Psoas muscle (tissue), 8 donors: ENCODE results near the gene CDH26. TPM values are rescaled to one million over a fixed set of nuclear protein-coding genes. Genes with fewer than 3 reads are reported as not detected.

ENCODE experiments used
- ATAC-seq, 4 donors: fragments of 200-7000 bp; cut with Tn5 transposase; one replicate each; pipeline ENCODE4 v1.9.1; 2020; ENCODE audit warnings: moderate library complexity in 3 of 4, mild to moderate bottlenecking in 2 of 4
- DNase-seq, 2 donors: peaks; one replicate each; pipeline ENCODE4 v3.0.0-alpha.2; 2020
- H3K27ac ChIP-seq: fragments of 200-600 bp; one replicate; pipeline ENCODE4 v1.8.0; 2022
- H3K27me3 ChIP-seq, 3 donors: fragments of 200-600 bp in 1 of 3; one replicate each; pipeline versions ENCODE4 v1.6.1 to v1.8.0; 2013 to 2022; ENCODE audit warnings: low read length in 2 of 3, mild to moderate bottlenecking in 2 of 3, moderate library complexity in 1 of 3; ENCODE audit not compliant: insufficient read depth in 3 of 3
- H3K36me3 ChIP-seq, 2 donors: fragments of 200-600 bp in 1 of 2; one replicate each; pipeline versions ENCODE4 v1.6.1 to v1.8.0; 2013 to 2022; ENCODE audit warnings: low read depth in 1 of 2, mild to moderate bottlenecking in 1 of 2, moderate library complexity in 1 of 2; ENCODE audit not compliant: insufficient read depth in 1 of 2
- H3K4me1 ChIP-seq: fragments of 200-600 bp; one replicate; pipeline ENCODE4 v1.8.0; 2022
- H3K4me3 ChIP-seq: fragments of 200-600 bp; one replicate; pipeline ENCODE4 v1.8.0; 2022; ENCODE audit warnings: mild to moderate bottlenecking
- H3K9me3 ChIP-seq: fragments of 200-600 bp; one replicate; pipeline ENCODE4 v1.8.0; 2022
- CTCF ChIP-seq: fragments of 200-600 bp; IDR thresholded peaks from one replicate; pipeline ENCODE4 v1.8.0; 2022; ENCODE audit warnings: antibody characterized with exemption
- WGBS, 3 donors: extraction: QIAGEN DNeasy Blood & Tissue Kit; methylation state at CpG; one replicate each; pipeline versions ENCODE4 v1.1.6 to v1.1.7; 2013; 5-methylcytosine and 5-hydroxymethylcytosine counted together
- intact Hi-C, 2 donors: fragments of 100-400 bp; cut with DNase I; formaldehyde crosslinking; loops; one replicate each; pipeline versions ENCODE4 v1.11.0 to v1.14.2; 2022
- polyA plus RNA-seq, 3 donors: library from polyadenylated mRNA; stranded (reverse); fragments of 200-250 nt; gene quantifications; one replicate each; pipeline ENCODE4 v1.2.3, GENCODE V29; 2013
- total RNA-seq, 4 donors: library from RNA; stranded (reverse); fragmentation: NEBNext Ultra II Directional in 2 of 4; extraction: Animal tissue kit (Norgen Biotek cat#: 25700) in 2 of 4; gene quantifications; one replicate each; pipeline versions ENCODE4 v1.2.1 to v1.2.4, GENCODE V29; 2021 to 2023
- donor health status: healthy with polysubstance abuse.
- donor health status: DM: no; HTN: no; CAD: no; lungs with moderate emphysema.
- donor health status: Bipolar disorder and iron deficiency.
- donor health status: healthy.
- donor health status: DM: yes; HTN: yes; CAD: no.
- donor health status: DM: no; HTN: no; CAD: no.
- donor health status: DM: no; HTN: no; CAD: no.
- donor health status: DM: yes; HTN: yes; CAD: no.

Gene CDH26
- total and polyA plus RNA-seq, 7 donors: 0.18 to 0.77 (median 0.32) TPM

GRCh38 chr20:60021104-60021503 is 62.9 kb downstream of the CDH26 start:
- H3K27ac ChIP-seq: no peak overlapping the region
- 59 to 67% (median 64%) methylated on average over 1 of the region's 1 CpG for WGBS, 3 donors
- no peak for TF ChIP-seq CTCF
- no peaks in the 10 kb centered on the region for H3K36me3 ChIP-seq
- DNase-seq: no peak
- no peaks in the 10 kb centered on the region for H3K4me1 ChIP-seq
- no peaks in the 10 kb centered on the region for H3K9me3 ChIP-seq
- intact Hi-C loops: no loop called here
- ATAC-seq: no peak
- H3K4me3 ChIP-seq: no peak overlapping the region
- H3K27me3 ChIP-seq: no peaks in the 10 kb centered on the region

GRCh38 chr20:60022849-60023248 is 64.6 kb downstream of the CDH26 start:
- intact Hi-C loops: no loop called here
- Histone ChIP-seq H3K9me3 (no peaks in the 10 kb centered on the region), H3K4me3 (no peak overlapping the region), H3K27me3 (no peaks in the 10 kb centered on the region), H3K27ac (no peak overlapping the region), H3K4me1 (no peaks in the 10 kb centered on the region), H3K36me3 (no peaks in the 10 kb centered on the region)
- DNase-seq (no peak), ATAC-seq (no peak)
- TF ChIP-seq CTCF: no peak
- WGBS, 3 donors: 93 to 100% (median 93%) methylated on average over 1 of the region's 1 CpG

GRCh38 chr20:60024245-60024644 is 66.0 kb downstream of the CDH26 start:
- Histone ChIP-seq H3K27me3 (no peaks in the 10 kb centered on the region), H3K4me1 (no peaks in the 10 kb centered on the region), H3K9me3 (no peaks in the 10 kb centered on the region), H3K27ac (no peak overlapping the region), H3K4me3 (no peak overlapping the region), H3K36me3 (no peaks in the 10 kb centered on the region)
- no peak for ATAC-seq
- 59 to 65% (median 61%) methylated on average over 3 of the region's 3 CpGs for WGBS, 3 donors
- intact Hi-C loops: no loop called here
- DNase-seq: no peak
- TF ChIP-seq CTCF: no peak

- WGBS, 3 donors: 73 to 79% (median 73%) methylated on average over 5 of the region's 5 CpGs
- Histone ChIP-seq H3K27me3 (no peaks in the 10 kb centered on the region), H3K4me3 (no peak overlapping the region), H3K36me3 (no peaks in the 10 kb centered on the region), H3K9me3 (no peaks in the 10 kb centered on the region), H3K27ac (no peak overlapping the region), H3K4me1 (no peaks in the 10 kb centered on the region)
- no peak for ATAC-seq
- intact Hi-C loops: no loop called here
- TF ChIP-seq CTCF: no peak
- DNase-seq: no peak
Measured at GRCh38 chr20:60024801-60025200, 66.6 kb downstream of the CDH26 start.

- no peak overlapping the region for H3K27ac ChIP-seq
- DNase-seq: no peak
- no peak for ATAC-seq
- no peaks in the 10 kb centered on the region for H3K36me3 ChIP-seq
- H3K27me3 ChIP-seq: no peaks in the 10 kb centered on the region
- intact Hi-C loops: no loop called here
- TF ChIP-seq CTCF: no peak
- no peaks in the 10 kb centered on the region for H3K4me1 ChIP-seq
- H3K9me3 ChIP-seq: no peaks in the 10 kb centered on the region
- 82 to 91% (median 89%) methylated on average over 4 of the region's 4 CpGs for WGBS, 3 donors
- no peak overlapping the region for H3K4me3 ChIP-seq
Measured at GRCh38 chr20:60026010-60026409, 67.8 kb downstream of the CDH26 start.
